AG04449 (cell line): ENCODE measurements around the gene AIRE.
"Not testable (repeated sequence)": the region's sequence is repeated elsewhere in the genome, so short reads cannot be mapped to it uniquely, and the experiment has no call there.

ENCODE experiments used
- CTCF ChIA-PET: fragments of 350-600 bp; formaldehyde crosslinking; extraction: SDS; loops from one replicate; lab custom pipeline; 2021; ENCODE audit warnings: antibody characterized with exemption; lab: Yijun Ruan, JAX
- POLR2A ChIA-PET: fragments of 400-600, 350-600 bp; formaldehyde crosslinking; extraction: SDS; loops from one replicate; lab custom pipeline; 2020; ENCODE audit warnings: antibody characterized with exemption, inconsistent platforms; lab: Yijun Ruan, JAX
- DNase-seq: peaks from one replicate; pipeline ENCODE4 v3.0.0-alpha.2; 2010; ENCODE audit warnings: low read depth, low spot score
- H3K4me3 ChIP-seq: 2 replicates; pipeline ENCODE4 v1.5.1; 2011; ENCODE audit warnings: low read depth, mild to moderate bottlenecking, control low read depth, low read length
- CTCF ChIP-seq: IDR thresholded peaks from one replicate; pipeline ENCODE4 v1.5.1; 2011; ENCODE audit warnings: mild to moderate bottlenecking, moderate library complexity, low read length, control low read depth, inconsistent platforms; ENCODE audit not compliant: insufficient read depth; ENCODE audit errors: missing control alignments

AIRE gene

GRCh38 chr21:44281801-44282200 is 3.9 kb upstream of the AIRE start:
- H3K4me3 ChIP-seq: no peak overlapping the region
- POLR2A ChIA-PET: no interaction called here
- DNase-seq: no peak
- CTCF ChIA-PET: no interaction called here
- no peak for TF ChIP-seq CTCF

- ChIA-PET POLR2A (no interaction called here), CTCF (no interaction called here)
- TF ChIP-seq CTCF: no peak
- no peak overlapping the region for H3K4me3 ChIP-seq
- no peak for DNase-seq
Observed at GRCh38 chr21:44282370-44282769, 3.3 kb upstream of the AIRE start.

GRCh38 chr21:44283211-44283785 is 2.4 kb upstream of the AIRE start:
- CTCF ChIA-PET: interaction anchor here (5.5 kb wide), 1 partner anchor 14 kb away, joined by 36 read pairs; no protein-coding TSS in a partner anchor
- DNase-seq, POLR2A ChIA-PET, H3K4me3 ChIP-seq: not testable (repeated sequence)

GRCh38 chr21:44283948-44284347 is 1.7 kb upstream of the AIRE start:
- TF ChIP-seq CTCF: no peak
- CTCF ChIA-PET: interaction anchor here (5.5 kb wide), 1 partner anchor 13 kb away, joined by 36 read pairs; no protein-coding TSS in a partner anchor

GRCh38 chr21:44286086-44286715 is 525 bp downstream of the AIRE start:
- POLR2A ChIA-PET: no interaction called here

More at GRCh38 chr21:44283948-44284347, 1.7 kb upstream of the AIRE start:
- POLR2A ChIA-PET: no interaction called here
- H3K4me3 ChIP-seq: no peak overlapping the region
- DNase-seq: no peak

More at GRCh38 chr21:44286086-44286715, 525 bp downstream of the AIRE start:
- no peak for TF ChIP-seq CTCF
- CTCF ChIA-PET: interaction anchor here (5.5 kb wide), 1 partner anchor 11 kb away, joined by 36 read pairs; no protein-coding TSS in a partner anchor
- no peak overlapping the region for H3K4me3 ChIP-seq
- DNase-seq: no peak
